Activated B cell treated with CpG ODN at 0.5 μM for 24 hours (primary cell): ENCODE measurements around the gene ALDH7A1. TPM values are rescaled to one million over a fixed set of nuclear protein-coding genes. Genes with fewer than 3 reads are reported as not detected.

Source experiments
- ATAC-seq: fragments of 200-7000 bp; cut with Tn5 transposase; one replicate; pipeline ENCODE4 v1.10.0; 2021; ENCODE audit warnings: low read depth, mild to moderate bottlenecking, moderate library complexity
- CTCF ChIA-PET: fragments of 350-600 bp; sonication (Branson Sonifier 250); formaldehyde crosslinking; loops from one replicate; lab custom pipeline; 2021; ENCODE audit warnings: antibody characterized with exemption; lab: Charles Lee
- POLR2A ChIA-PET: fragments of 350-600 bp; sonication (Branson Sonifier 250); formaldehyde crosslinking; loops from one replicate; lab custom pipeline; 2021; ENCODE audit warnings: antibody characterized with exemption; lab: Charles Lee
- DNase-seq: peaks from one replicate; pipeline ENCODE4 v3.0.0; 2022
- H3K27ac Mint-ChIP-seq: one replicate; pipeline ENCODE4 v1.8.0; 2020; ENCODE audit warnings: mixed read lengths
- H3K27me3 Mint-ChIP-seq: one replicate; pipeline ENCODE4 v1.8.0; 2021; ENCODE audit warnings: mixed read lengths
- H3K36me3 Mint-ChIP-seq: one replicate; pipeline ENCODE4 v1.8.0; 2021; ENCODE audit warnings: low read depth, mixed read lengths
- H3K4me1 Mint-ChIP-seq: one replicate; pipeline ENCODE4 v1.8.0; 2021; ENCODE audit warnings: mixed read lengths
- H3K4me3 Mint-ChIP-seq: one replicate; pipeline ENCODE4 v1.8.0; 2020; ENCODE audit warnings: mild to moderate bottlenecking, mixed read lengths
- H3K9me3 Mint-ChIP-seq: one replicate; pipeline ENCODE4 v1.8.0; 2020; ENCODE audit warnings: mixed read lengths
- CTCF ChIP-seq: fragments of 200-600 bp; IDR thresholded peaks from one replicate; pipeline ENCODE4 v1.8.0; 2022; ENCODE audit warnings: antibody characterized with exemption, mild to moderate bottlenecking
- intact Hi-C: fragments of 100-400 bp; cut with micrococcal nuclease; formaldehyde crosslinking; loops from one replicate; pipeline ENCODE4 v1.15.1; 2024
- total RNA-seq: library from RNA; stranded (reverse); gene quantifications from 2 replicates; pipeline ENCODE4 v1.2.3, GENCODE V29; 2022

The ALDH7A1 gene
- total RNA-seq, 1 donor from 2014 or later = 0.95 TPM

- H3K27ac Mint-ChIP-seq = no peak overlapping the region
- ChIA-PET POLR2A (no interaction called here), CTCF (no interaction called here)
- ATAC-seq (no peak), DNase-seq (no peak)
- no peaks in the 10 kb centered on the region for H3K36me3 Mint-ChIP-seq
- intact Hi-C loops = no loop called here
- no peak for TF ChIP-seq CTCF
- H3K27me3 Mint-ChIP-seq = peaks cover 2% of the 10 kb centered on the region
- H3K4me1 Mint-ChIP-seq = no peaks in the 10 kb centered on the region
- no peak overlapping the region for H3K4me3 Mint-ChIP-seq
- no peaks in the 10 kb centered on the region for H3K9me3 Mint-ChIP-seq
These were observed 79.7 kb downstream of the ALDH7A1 start for GRCh38 chr5:126515337-126515736.

- TF ChIP-seq CTCF = no peak
- ATAC-seq = no peak
- intact Hi-C loops = no loop called here
- Mint-ChIP-seq H3K9me3 (no peaks in the 10 kb centered on the region), H3K4me3 (no peak overlapping the region), H3K27ac (no peak overlapping the region), H3K4me1 (no peaks in the 10 kb centered on the region), H3K36me3 (no peaks in the 10 kb centered on the region), H3K27me3 (peaks cover 2% of the 10 kb centered on the region)
- ChIA-PET POLR2A (no interaction called here), CTCF (no interaction called here)
- no peak for DNase-seq
These were observed 80.4 kb downstream of the ALDH7A1 start for GRCh38 chr5:126514558-126515141.

- POLR2A ChIA-PET = no interaction called here
- intact Hi-C loops = no loop called here
- DNase-seq (no peak), ATAC-seq (no peak)
- H3K4me1 Mint-ChIP-seq = peaks cover 1% of the 10 kb centered on the region
- no peak for TF ChIP-seq CTCF
- no peaks in the 10 kb centered on the region for H3K36me3 Mint-ChIP-seq
- no peaks in the 10 kb centered on the region for H3K9me3 Mint-ChIP-seq
- CTCF ChIA-PET = no interaction called here
- H3K27ac Mint-ChIP-seq = no peak overlapping the region
- H3K4me3 Mint-ChIP-seq = no peak overlapping the region
- no peaks in the 10 kb centered on the region for H3K27me3 Mint-ChIP-seq
These were observed 80.9 kb downstream of the ALDH7A1 start for GRCh38 chr5:126514131-126514557.

- ATAC-seq (no peak), DNase-seq (no peak)
- intact Hi-C loops = no loop called here
- Mint-ChIP-seq H3K36me3 (no peaks in the 10 kb centered on the region), H3K4me3 (no peak overlapping the region), H3K9me3 (no peaks in the 10 kb centered on the region), H3K4me1 (peaks cover 6% of the 10 kb centered on the region), H3K27ac (no peak overlapping the region), H3K27me3 (no peaks in the 10 kb centered on the region)
- CTCF ChIA-PET = no interaction called here
- no peak for TF ChIP-seq CTCF
- POLR2A ChIA-PET = no interaction called here
These were observed 81.3 kb downstream of the ALDH7A1 start for GRCh38 chr5:126513703-126514102.

- no peak for TF ChIP-seq CTCF
- ATAC-seq (no peak), DNase-seq (no peak)
- ChIA-PET POLR2A (no interaction called here), CTCF (no interaction called here)
- Mint-ChIP-seq H3K4me3 (no peak overlapping the region), H3K4me1 (peaks cover 10% of the 10 kb centered on the region), H3K36me3 (no peaks in the 10 kb centered on the region), H3K27me3 (no peaks in the 10 kb centered on the region), H3K9me3 (no peaks in the 10 kb centered on the region), H3K27ac (no peak overlapping the region)
- intact Hi-C loops = no loop called here
These were observed 81.7 kb downstream of the ALDH7A1 start for GRCh38 chr5:126513302-126513701.
